Measurements from ENCODE around the gene KLHL33. TPM values are rescaled to one million over a fixed set of nuclear protein-coding genes. Genes with fewer than 3 reads are reported as not detected.

KLHL33 gene
- total and polyA plus RNA-seq, 10 of the 15 experiments (the other 5 are each of a cell fraction or from before 2014, with no cell fraction given), result 0.01 to 0.16 (median 0.04) TPM; not detected in 5

- POLR2A ChIA-PET, result no interaction called here
- Histone ChIP-seq H4K20me1 (ENCODE audit: control insufficient read depth, insufficient read depth) (no peaks in the 10 kb centered on the region), H3K4me2 (ENCODE audit: control insufficient read depth, insufficient read depth) (no peak overlapping the region), H3K9me3 (replicated peaks; ENCODE audit: control insufficient read depth, insufficient read depth, low read length) (no peaks in the 10 kb centered on the region), H3K79me2 (ENCODE audit: control insufficient read depth, insufficient read depth, low read length) (no peaks in the 10 kb centered on the region), H2AFZ (ENCODE audit: control insufficient read depth, low read depth, low read length) (no peak overlapping the region), H3K4me3 (no peak overlapping the region), H3K4me1 (ENCODE audit: control insufficient read depth, insufficient read depth, low read length) (peaks cover 4% of the 10 kb centered on the region), H3K27me3 (replicated peaks in 1 of 2; ENCODE audit: control insufficient read depth in 2 of 2, insufficient read depth in 2 of 2, low read length in 1 of 2) (no peaks in the 10 kb centered on the region), H3K27ac (ENCODE audit: control insufficient read depth, insufficient read depth) (no peak overlapping the region), H3K36me3 (ENCODE audit: control insufficient read depth in 2 of 2, insufficient read depth in 2 of 2, low read length in 1 of 2) (no peaks in the 10 kb centered on the region), H3K9ac (ENCODE audit: control insufficient read depth, insufficient read depth, low read length) (no peak overlapping the region)
- no TSS peak for BruUV-seq (replicated peaks)
- 73% methylated on average over 1 of the region's 1 CpG for WGBS (ENCODE audit: insufficient coverage, insufficient replicate concordance, low lambda C conversion rate, missing lambda C conversion rate)
- SMC1A ChIA-PET (ENCODE audit: uncharacterized antibody, unreplicated experiment), result no interaction called here
- CTCF ChIA-PET, result interaction anchor here (0.6 to 0.7 kb wide), 2 partner anchors 40 to 212 kb away, joined by 3 to 4 read pairs; no protein-coding TSS in a partner anchor
- in situ Hi-C loops (cut with MboI), result loop anchor here (5.0 kb wide), 1 partner anchor 33 kb away; the partner anchor contains the start of gene OSGEP
- RAD21 ChIA-PET (ENCODE audit: unreplicated experiment), result interaction anchor here (1.0 kb wide), 1 partner anchor 42 kb away, joined by 3 read pairs; the partner anchor contains the start of gene PIP4P1
- ATAC-seq (no peak), DNase-seq (ENCODE audit: low read depth, low spot score) (no peak), FAIRE-seq (no peak)
- TF ChIP-seq EGR1 (IDR thresholded peaks at IDR 0.05; ENCODE audit: borderline replicate concordance in 1 of 2, low read depth in 2 of 2, low read length in 2 of 2) (no peak), CHD4 (IDR thresholded peaks at IDR 0.05) (no peak), NFXL1 (IDR thresholded peaks at IDR 0.05; ENCODE audit: borderline replicate concordance) (no peak), RFX5 (IDR thresholded peaks at IDR 0.05; ENCODE audit: low read depth, low read length) (no peak), CREB1 (IDR thresholded peaks at IDR 0.05; ENCODE audit: low read depth) (no peak), E2F4 (IDR thresholded peaks at IDR 0.05; ENCODE audit: low read depth, low read length) (no peak), MTA3 (IDR thresholded peaks at IDR 0.05; ENCODE audit: borderline replicate concordance, low read length) (no peak), REST (IDR thresholded peaks at IDR 0.05; ENCODE audit: low read depth, low read length) (no peak), BCL11A (IDR thresholded peaks at IDR 0.05; ENCODE audit: low read depth, low read length) (no peak), TBL1XR1 (IDR thresholded peaks at IDR 0.05; ENCODE audit: low read depth, low read length) (no peak)
- intact Hi-C loops (cut with micrococcal nuclease; ENCODE audit: unreplicated experiment), result loop anchor here (5.0 kb wide), 1 partner anchor 113 kb away; no protein-coding TSS in a partner anchor
Measured at GRCh38 chr14:20419419-20419818, 16.5 kb downstream of the KLHL33 start.

Measured in GM12878 (cell line).